ENCODE measurements around the gene FGD6. TPM values are rescaled to one million over a fixed set of nuclear protein-coding genes. Genes with fewer than 3 reads are reported as not detected.

Gene FGD6
- total RNA-seq, 1 donor = 12.5 TPM

- TF ChIP-seq, protein P1, sequence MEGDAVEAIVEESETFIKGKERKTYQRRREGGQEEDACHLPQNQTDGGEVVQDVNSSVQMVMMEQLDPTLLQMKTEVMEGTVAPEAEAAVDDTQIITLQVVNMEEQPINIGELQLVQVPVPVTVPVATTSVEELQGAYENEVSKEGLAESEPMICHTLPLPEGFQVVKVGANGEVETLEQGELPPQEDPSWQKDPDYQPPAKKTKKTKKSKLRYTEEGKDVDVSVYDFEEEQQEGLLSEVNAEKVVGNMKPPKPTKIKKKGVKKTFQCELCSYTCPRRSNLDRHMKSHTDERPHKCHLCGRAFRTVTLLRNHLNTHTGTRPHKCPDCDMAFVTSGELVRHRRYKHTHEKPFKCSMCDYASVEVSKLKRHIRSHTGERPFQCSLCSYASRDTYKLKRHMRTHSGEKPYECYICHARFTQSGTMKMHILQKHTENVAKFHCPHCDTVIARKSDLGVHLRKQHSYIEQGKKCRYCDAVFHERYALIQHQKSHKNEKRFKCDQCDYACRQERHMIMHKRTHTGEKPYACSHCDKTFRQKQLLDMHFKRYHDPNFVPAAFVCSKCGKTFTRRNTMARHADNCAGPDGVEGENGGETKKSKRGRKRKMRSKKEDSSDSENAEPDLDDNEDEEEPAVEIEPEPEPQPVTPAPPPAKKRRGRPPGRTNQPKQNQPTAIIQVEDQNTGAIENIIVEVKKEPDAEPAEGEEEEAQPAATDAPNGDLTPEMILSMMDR (IDR thresholded peaks at IDR 0.05; ENCODE audit: insufficient read depth, low read length) = no peak
- no peak overlapping the region for H3K4me3 ChIP-seq (ENCODE audit: low read depth, low read length)
- DNase-seq (ENCODE audit: low read depth) = no peak
Measured at GRCh38 chr12:95066091-95066855, 151.0 kb downstream of the FGD6 start.

- no peak for DNase-seq (ENCODE audit: low read depth)
- no peak overlapping the region for H3K4me3 ChIP-seq (ENCODE audit: low read depth, low read length)
- TF ChIP-seq, protein P1 (IDR thresholded peaks at IDR 0.05; ENCODE audit: insufficient read depth, low read length) = no peak
Measured at GRCh38 chr12:95060951-95061350, 156.3 kb downstream of the FGD6 start.

- no peak overlapping the region for H3K4me3 ChIP-seq (ENCODE audit: low read depth, low read length)
- no peak for DNase-seq (ENCODE audit: low read depth)
- TF ChIP-seq, protein P1 (IDR thresholded peaks at IDR 0.05; ENCODE audit: insufficient read depth, low read length) = no peak
Measured at GRCh38 chr12:95059984-95060383, 157.3 kb downstream of the FGD6 start.

DNA sequence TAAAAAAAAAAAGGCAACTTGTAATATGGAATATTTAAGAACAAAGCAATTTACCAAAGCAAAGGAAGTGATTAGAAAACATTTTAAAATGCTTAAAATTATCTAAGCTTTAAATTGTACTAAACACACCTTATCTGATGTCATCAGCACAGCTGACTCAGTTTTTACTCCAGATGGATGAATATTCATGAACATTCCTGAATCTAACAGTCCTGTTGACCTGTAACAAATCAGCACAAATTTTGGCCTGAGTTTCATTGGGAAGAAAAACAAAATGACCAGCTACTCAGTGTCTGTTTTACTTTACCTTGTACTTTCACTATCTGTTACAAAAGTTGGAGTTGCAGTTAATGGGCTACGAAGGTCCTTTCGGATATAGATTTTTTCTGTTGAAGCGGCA lies 159.8 kb downstream of the FGD6 start:
- TF ChIP-seq, protein P1 (IDR thresholded peaks at IDR 0.05; ENCODE audit: insufficient read depth, low read length) = no peak
- DNase-seq (ENCODE audit: low read depth) = no peak
- H3K4me3 ChIP-seq (ENCODE audit: low read depth, low read length) = no peak overlapping the region

- H3K4me3 ChIP-seq (ENCODE audit: low read depth, low read length) = no peak overlapping the region
- TF ChIP-seq, protein P1 (IDR thresholded peaks at IDR 0.05; ENCODE audit: insufficient read depth, low read length) = no peak
- no peak for DNase-seq (ENCODE audit: low read depth)
Measured at GRCh38 chr12:95055057-95055456, 162.2 kb downstream of the FGD6 start.

DNA sequence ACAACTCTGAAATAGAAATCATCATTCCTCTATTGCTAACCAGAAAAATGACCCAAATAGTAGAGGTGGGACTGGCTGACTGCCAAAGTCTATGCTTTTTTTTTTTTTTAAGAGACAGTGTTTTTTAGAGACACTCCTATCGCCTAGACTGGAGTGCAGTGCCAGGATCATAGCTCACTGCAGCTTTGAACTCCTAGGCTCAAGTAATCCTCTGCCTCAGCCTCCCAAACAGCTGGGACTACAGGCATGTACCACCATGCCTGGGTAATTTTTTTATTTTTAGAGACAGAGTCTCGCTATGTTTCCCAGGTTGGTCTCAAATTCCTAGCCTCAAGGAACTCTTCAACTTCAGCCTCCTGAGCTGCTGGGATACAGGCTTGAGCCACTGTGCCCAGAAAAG lies 163.1 kb downstream of the FGD6 start:
- TF ChIP-seq, protein P1 (IDR thresholded peaks at IDR 0.05; ENCODE audit: insufficient read depth, low read length) = no peak
- H3K4me3 ChIP-seq (ENCODE audit: low read depth, low read length) = no peak overlapping the region
- no peak for DNase-seq (ENCODE audit: low read depth)

- no peak for DNase-seq (ENCODE audit: low read depth)
- H3K4me3 ChIP-seq (ENCODE audit: low read depth, low read length) = no peak overlapping the region
- TF ChIP-seq, protein P1 (IDR thresholded peaks at IDR 0.05; ENCODE audit: insufficient read depth, low read length) = no peak
Measured at GRCh38 chr12:95051241-95051640, 166.0 kb downstream of the FGD6 start.

Data from fibroblast of the aortic adventitia (primary cell).